LNCaP clone FGC (cell line): ENCODE results near the gene SLC11A1.
A peak's percentile ranks its signal among the peaks of the same experiment; 100 is the strongest.

ENCODE experiments used
- DNase-seq: peaks from one replicate; pipeline ENCODE4 v3.0.0-alpha.2; 2011; ENCODE audit warnings: low read depth
- H3K4me3 ChIP-seq: 2 replicates; pipeline ENCODE4 v1.5.1; 2011; ENCODE audit warnings: mild to moderate bottlenecking, low read depth, low read length, control low read depth
- CTCF ChIP-seq: IDR thresholded peaks from 2 replicates; pipeline ENCODE4 v1.5.1; 2012; ENCODE audit warnings: mild to moderate bottlenecking; ENCODE audit not compliant: control insufficient read depth, insufficient read depth; ENCODE audit errors: extremely low read depth

Gene SLC11A1

GRCh38 chr2:218354045-218354444, 28.0 kb upstream of the SLC11A1 start:
- DNase-seq: no peak
- no peak overlapping the region for H3K4me3 ChIP-seq
- no peak for TF ChIP-seq CTCF

DNA sequence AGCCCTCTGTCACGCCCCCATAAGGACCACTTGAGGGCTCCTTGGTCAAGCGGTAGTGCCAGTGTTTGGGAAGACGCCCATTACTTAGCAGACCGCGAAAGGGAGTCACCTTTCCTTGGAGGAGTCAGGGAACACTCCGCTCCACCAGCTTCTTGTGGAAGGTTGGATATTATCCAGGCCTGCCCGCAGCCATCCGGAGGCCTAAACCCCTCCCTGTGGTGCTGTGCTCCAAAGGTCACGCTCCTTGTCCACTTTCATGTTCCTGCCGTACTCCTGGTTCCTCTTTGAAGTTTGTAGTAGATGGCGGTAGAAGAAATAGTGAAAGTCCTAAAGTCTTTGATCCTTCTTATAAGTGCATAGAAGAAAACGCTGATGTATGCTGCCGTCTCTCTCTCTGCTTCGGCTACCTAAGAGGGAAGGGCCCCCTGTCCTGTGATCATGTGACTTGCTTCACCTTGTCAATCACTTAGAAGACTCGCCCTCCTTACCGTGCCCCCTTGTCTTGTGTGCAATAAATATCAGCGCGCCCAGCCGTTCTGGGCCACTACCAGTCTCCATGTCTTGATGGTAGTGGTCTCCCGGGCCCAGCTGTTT, 27.1 kb upstream of the SLC11A1 start:
- DNase-seq: no peak
- H3K4me3 ChIP-seq: no peak overlapping the region
- no peak for TF ChIP-seq CTCF

- DNase-seq: no peak
- no peak for TF ChIP-seq CTCF
- H3K4me3 ChIP-seq: peak overlapping the region; percentile 41
These were observed 24.6 kb upstream of the SLC11A1 start for GRCh38 chr2:218357236-218358177.

GRCh38 chr2:218360453-218360852, 21.6 kb upstream of the SLC11A1 start:
- no peak overlapping the region for H3K4me3 ChIP-seq
- no peak for TF ChIP-seq CTCF
- no peak for DNase-seq

- H3K4me3 ChIP-seq: no peak overlapping the region
- DNase-seq: no peak
These were observed 19.5 kb upstream of the SLC11A1 start for GRCh38 chr2:218362606-218363005.

GRCh38 chr2:218363736-218364135, 18.3 kb upstream of the SLC11A1 start:
- no peak for DNase-seq
- no peak overlapping the region for H3K4me3 ChIP-seq
- TF ChIP-seq CTCF: no peak

More at GRCh38 chr2:218362606-218363005, 19.5 kb upstream of the SLC11A1 start:
- no peak for TF ChIP-seq CTCF
